GM19463 (cell line): ENCODE measurements around the gene ZNF804A.
"Not testable (repeated sequence)": the region's sequence is repeated elsewhere in the genome, so short reads cannot be mapped to it uniquely, and the experiment has no call there.

ENCODE experiments used
- ATAC-seq: cut with Tn5 transposase; IDR thresholded peaks from one replicate; pipeline ENCODE4 v1.9.1; 2021; ENCODE audit warnings: mild to moderate bottlenecking, moderate library complexity; ENCODE audit not compliant: unreplicated experiment

Gene ZNF804A

GRCh38 chr2:184698476-184698875, 100.1 kb downstream of the ZNF804A start:
- ATAC-seq = no peak

DNA sequence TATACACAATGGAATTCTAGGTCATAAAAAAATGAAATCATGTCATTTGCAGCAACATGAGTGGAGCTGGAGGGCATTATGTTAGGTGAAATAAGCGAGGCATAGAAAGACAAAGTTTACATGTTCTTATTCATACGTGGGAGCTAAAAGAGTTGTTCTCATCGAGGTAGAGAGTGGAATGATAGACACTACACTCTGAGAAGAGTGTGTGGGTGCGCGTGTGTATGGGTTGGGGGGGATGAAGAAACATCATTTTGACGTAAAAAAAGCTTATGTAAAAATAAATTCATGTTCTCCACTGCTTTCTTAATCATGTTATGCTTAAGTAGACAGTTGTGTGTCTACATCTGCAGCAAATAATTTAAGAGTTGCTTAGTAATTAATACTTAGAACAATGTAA, 123.6 kb downstream of the ZNF804A start:
- ATAC-seq = no peak

DNA sequence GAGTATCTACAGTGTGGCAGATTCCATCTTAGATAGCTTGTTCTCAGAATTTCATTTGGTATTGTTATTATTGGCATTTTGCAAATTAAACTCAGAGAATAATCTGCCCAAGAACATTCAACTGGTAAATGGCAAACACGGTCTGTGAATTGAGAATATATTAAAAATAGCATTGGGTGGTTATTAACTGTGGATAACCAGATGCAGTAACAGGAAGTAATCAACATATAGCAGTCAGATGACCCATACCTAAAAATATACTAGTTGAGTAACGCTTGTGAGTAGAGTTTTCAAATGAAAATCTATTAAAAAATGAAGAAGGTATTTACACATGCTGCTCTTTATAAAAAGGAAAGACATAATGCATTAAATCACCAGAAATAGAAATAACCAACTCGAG, 129.5 kb downstream of the ZNF804A start:
- no peak for ATAC-seq

- no peak for ATAC-seq
Observed at GRCh38 chr2:184728411-184728810, 130.1 kb downstream of the ZNF804A start.

DNA sequence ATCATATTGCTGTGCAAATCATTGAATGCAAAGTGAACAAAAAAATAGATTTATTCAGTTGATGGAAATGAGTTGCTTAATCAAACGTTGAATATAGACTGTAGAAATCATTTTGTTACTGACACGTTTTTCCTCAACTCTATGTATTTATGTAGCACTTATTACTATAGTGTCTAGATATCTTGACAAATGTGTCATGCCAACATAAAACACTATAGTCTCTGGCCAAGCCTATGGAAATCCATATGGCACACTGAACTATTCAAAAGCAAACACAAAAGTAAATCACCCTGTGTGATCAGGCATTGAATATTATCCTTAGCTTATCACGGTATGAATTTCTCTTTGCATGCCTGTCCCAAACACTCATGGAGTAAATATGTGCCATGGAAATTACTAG, 131.3 kb downstream of the ZNF804A start:
- no peak for ATAC-seq

GRCh38 chr2:184730288-184730687, 132.0 kb downstream of the ZNF804A start:
- peak; percentile 79 for ATAC-seq

DNA sequence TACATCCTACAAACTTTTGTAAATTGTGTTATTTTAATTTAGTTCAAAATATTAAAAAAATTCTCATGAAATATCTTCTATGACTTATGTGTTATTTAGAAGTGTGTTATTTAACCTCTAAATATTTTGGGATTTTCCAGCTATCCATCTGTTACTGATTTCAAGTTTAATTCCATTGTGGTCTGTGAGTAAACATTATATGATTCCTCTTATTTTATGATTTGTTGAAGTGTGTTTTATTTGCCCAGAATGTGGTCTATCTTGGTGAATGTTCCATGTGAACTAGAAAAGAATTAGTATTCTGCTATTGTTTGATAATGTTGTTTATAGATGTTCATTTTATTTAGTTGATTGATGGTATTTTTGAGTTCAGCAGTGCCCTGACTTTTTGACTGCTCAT, 136.0 kb downstream of the ZNF804A start:
- no peak for ATAC-seq

GRCh38 chr2:184735611-184736010, 137.3 kb downstream of the ZNF804A start:
- no peak for ATAC-seq

DNA sequence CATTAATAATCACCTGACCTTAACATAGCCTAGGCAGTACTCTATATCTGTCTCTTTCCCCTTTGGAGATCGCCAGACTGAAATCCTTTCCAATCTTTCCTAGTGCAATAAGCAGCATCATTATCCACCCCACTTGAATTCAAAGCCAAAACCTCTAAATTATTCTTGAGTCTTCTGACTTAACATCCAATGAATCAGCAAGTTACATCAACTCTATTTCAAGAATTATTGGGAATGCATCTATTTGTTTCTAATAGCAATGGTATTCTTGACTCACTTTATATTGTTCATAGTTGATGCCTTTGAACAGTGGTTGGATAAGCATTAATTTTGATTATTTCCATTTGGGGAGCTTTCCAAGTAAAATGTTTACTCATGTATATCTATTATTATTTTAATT, 144.8 kb downstream of the ZNF804A start:
- ATAC-seq = no peak

DNA sequence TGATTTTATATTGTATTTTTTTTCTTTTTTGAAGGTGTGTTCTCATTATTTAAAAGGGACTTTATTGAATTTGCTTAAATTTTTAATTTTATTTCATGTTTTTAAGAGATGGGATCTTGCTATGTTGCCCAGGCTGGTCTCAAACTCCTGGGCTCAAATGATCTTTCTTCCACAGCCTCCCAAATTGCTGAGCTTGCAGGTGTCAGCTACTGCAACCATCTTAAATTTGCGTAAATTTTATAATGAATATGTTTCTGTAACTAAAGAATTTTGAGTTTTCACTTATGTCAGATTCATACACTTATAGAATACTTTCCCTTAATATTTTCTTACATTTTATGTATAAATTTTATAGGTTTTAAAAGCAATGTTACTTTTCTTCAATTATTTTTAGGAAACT, 157.8 kb downstream of the ZNF804A start:
- no peak for ATAC-seq

GRCh38 chr2:184756885-184757284, 158.6 kb downstream of the ZNF804A start:
- no peak for ATAC-seq

DNA sequence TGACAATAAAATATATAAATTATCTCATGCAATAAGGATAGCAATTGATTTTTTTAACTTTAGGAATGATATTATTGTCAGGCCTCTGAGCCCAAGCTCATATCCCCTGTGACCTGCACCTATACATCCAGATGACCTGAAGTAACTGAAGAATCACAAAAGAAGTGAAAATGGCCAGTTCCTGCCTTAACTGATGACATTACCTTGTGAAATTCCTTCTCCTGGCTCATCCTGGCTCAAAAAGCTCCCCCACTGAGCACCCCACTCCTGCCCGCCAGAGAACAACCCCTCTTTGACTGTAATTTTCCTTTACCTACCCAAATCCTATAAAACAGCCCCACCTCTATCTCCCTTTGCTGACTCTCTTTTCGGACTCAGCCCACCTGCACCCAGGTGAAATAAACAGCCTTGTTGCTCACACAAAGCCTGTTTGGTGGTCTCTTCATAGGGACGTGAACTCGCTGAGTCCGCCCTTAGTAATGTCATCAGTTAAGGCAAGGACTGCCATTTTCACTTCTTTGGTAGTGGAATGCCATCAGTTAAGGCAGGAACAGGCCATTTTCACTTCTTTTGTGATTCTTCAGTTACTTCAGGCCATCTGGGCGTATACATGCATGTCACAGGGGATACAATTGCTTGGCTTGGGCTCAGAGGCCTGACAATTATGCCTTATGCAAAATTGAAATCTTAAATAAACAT, 161.4 kb downstream of the ZNF804A start:
- ATAC-seq = not testable (repeated sequence)

DNA sequence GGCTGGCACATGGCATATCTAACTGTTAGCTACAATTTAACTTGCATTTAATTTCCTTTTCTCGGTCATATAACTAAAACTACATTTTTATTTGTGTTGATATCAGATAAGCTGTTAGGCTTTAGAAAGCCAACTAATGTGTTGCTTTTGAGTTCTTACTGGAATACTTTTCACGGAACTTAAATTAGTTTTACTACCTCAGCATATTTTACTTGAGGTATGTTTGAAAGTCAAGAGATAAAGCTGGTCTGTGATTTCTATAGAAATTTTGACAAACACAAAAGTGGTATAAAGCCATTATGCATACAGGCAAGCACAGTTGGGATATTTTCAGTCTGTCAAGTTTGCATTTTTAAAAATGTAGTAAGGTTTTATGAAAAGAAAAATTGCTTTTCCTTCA, 162.6 kb downstream of the ZNF804A start:
- ATAC-seq = no peak

- peak; percentile 54 for ATAC-seq
Observed at GRCh38 chr2:184765112-184765895, 167.0 kb downstream of the ZNF804A start.

GRCh38 chr2:184767059-184767458, 168.7 kb downstream of the ZNF804A start:
- no peak for ATAC-seq

DNA sequence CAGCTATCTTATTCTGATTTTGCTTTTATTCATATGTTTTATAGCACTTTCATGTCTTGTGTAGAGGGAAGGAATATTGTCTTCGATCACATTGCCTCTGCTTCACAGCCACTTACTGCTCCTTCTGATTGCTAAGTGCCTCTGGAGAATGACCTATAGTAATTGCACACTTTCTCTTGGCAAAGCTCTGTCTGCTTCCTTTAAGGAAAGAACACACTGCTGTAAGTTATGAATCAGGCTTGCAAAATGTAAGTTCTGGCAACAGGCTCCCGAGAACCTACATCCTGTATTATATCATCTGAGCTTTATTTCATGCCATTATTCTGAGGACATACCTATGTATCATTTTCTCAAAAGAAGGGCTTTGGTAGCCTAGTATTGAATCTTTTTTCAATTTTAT, 170.7 kb downstream of the ZNF804A start:
- ATAC-seq = no peak

GRCh38 chr2:184769686-184770085, 171.4 kb downstream of the ZNF804A start:
- ATAC-seq = no peak

DNA sequence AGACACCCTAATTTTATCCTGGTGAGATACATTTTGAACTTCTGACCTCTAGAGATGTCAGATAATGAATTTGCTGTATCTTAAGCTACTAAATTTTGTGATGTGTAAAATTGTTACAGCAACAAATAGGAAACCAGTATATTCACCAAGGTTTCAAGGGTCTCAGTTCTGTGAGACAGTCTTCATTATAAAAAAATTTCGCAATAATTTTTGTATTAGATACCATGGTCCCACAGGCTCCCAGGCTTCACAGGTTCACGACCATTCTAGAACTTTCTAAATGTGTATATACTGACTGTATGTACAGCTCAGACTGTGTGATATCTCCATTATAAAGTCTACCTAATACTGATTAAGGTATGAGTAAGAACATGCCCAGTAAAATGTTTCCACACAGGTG, 181.4 kb downstream of the ZNF804A start:
- ATAC-seq = no peak

DNA sequence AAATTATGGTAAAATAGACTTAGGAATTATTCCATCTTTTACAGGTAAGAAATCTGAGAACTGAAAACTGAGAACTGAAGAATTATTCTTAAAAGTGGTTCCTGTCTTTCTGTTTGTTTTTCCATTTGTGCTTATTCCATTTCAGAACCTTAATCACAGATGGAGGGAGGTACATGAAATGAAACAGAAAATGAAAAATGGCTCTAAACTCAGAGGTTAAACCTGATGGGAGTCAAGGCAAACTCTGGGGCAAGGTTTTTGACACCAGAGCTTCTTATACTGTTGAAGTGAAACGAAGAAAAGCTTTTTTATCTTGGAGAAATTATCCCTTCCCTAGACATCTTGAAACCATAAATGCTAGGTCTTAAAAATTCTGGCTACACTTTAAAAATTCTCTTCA, 182.1 kb downstream of the ZNF804A start:
- ATAC-seq = no peak

DNA sequence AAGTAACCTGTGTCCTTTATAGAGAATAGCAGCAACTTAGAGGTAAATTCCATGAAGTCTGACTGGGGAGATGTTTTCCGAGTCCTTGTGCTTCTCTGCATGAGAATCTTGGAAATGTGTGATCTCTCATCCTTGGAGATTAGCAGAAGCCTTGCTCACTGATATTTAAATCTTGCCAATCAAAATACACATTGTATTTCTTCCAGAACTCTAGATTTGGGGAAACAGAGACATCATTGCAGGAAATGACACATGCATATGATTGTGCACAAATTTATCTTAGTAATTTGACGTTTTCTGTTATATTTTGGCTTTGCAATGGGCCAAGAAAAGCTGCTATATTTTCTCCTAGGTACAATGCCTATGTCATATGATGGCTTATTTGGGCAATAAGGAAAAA, 182.6 kb downstream of the ZNF804A start:
- no peak for ATAC-seq

DNA sequence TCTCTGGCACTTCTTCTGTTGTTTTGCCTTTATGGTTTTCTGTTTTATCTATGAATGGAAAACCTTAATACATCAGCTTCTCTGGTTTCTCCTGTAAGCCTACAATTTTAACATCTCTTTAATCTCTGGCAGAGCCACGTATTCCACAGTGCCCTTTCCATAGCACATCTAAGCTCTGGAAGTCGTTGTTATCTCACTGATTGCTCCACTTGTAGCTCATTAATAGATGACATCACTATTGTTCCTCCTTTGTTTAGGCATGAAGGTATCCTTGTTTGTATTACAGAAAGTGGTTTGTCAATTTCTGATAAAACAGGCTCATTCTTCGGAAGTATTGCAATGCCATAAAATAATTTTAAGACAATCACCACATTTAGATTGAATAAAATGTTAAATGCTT, 185.2 kb downstream of the ZNF804A start:
- ATAC-seq = no peak

DNA sequence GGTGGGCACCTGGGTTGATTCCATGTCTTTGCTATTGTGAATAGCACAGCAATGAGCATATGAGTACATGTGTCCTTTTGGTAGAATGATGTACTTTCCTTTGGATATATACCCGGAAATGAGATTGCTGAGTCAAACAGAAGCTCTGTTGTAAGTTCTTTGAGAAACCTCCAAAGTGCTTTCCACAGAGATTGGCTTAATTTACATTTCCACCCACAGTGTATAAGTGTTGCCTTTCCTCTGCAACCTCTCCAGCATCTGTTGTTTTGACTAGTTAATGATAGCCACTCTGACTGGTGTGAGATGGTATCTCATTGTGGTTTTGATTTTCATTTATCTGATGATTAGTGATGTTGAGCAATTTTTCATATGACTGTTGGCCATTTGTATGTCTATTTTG, 194.8 kb downstream of the ZNF804A start:
- ATAC-seq = no peak

- ATAC-seq = no peak
Observed at GRCh38 chr2:184799379-184799778, 201.1 kb downstream of the ZNF804A start.
